T-helper 1 cell treated with Interleukin-12 subunit alpha and Interleukin-12 subunit beta and Interleukin-4 antibody, amounts not matched to agents 30 ng/mL and 1 ng/mL, for 36 hours (primary cell): Measurements from ENCODE around the gene ALK. TPM values are rescaled to one million over a fixed set of nuclear protein-coding genes. Genes with fewer than 3 reads are reported as not detected.

Experiments used
- intact Hi-C: fragments of 100-400 bp; cut with micrococcal nuclease; formaldehyde crosslinking; loops from one replicate; pipeline ENCODE4 v1.15.1; 2024
- total RNA-seq: library from RNA; stranded (reverse); gene quantifications from 2 replicates; pipeline ENCODE4 v1.2.3, GENCODE V29; 2022

The ALK gene
- total RNA-seq, 1 donor from 2014 or later: not detected

GRCh38 chr2:29182920-29183319 is 738.5 kb downstream of the ALK start:
- intact Hi-C loops: no loop called here

GRCh38 chr2:29182334-29182733 is 739.1 kb downstream of the ALK start:
- intact Hi-C loops: no loop called here

- intact Hi-C loops: no loop called here
Measured at GRCh38 chr2:29175338-29175737, 746.0 kb downstream of the ALK start.

- intact Hi-C loops: no loop called here
Measured at GRCh38 chr2:29174937-29175336, 746.4 kb downstream of the ALK start.

- intact Hi-C loops: no loop called here
Measured at GRCh38 chr2:29166242-29167039, 754.9 kb downstream of the ALK start.

GRCh38 chr2:29165362-29166241 is 755.8 kb downstream of the ALK start:
- intact Hi-C loops: no loop called here

GRCh38 chr2:29164091-29164846 is 757.1 kb downstream of the ALK start:
- intact Hi-C loops: no loop called here

- intact Hi-C loops: no loop called here
Measured at GRCh38 chr2:29162204-29162928, 759.0 kb downstream of the ALK start.

GRCh38 chr2:29160184-29160583 is 761.2 kb downstream of the ALK start:
- intact Hi-C loops: no loop called here

- intact Hi-C loops: no loop called here
Measured at GRCh38 chr2:29159125-29159524, 762.3 kb downstream of the ALK start.

- intact Hi-C loops: no loop called here
Measured at GRCh38 chr2:29157131-29157530, 764.3 kb downstream of the ALK start.

GRCh38 chr2:29155578-29155977 is 765.8 kb downstream of the ALK start:
- intact Hi-C loops: no loop called here

- intact Hi-C loops: no loop called here
Measured at GRCh38 chr2:29154610-29155009, 766.8 kb downstream of the ALK start.

- intact Hi-C loops: no loop called here
Measured at GRCh38 chr2:29147963-29148362, 773.4 kb downstream of the ALK start.

GRCh38 chr2:29146197-29146596 is 775.2 kb downstream of the ALK start:
- intact Hi-C loops: no loop called here

- intact Hi-C loops: no loop called here
Measured at GRCh38 chr2:29143657-29144056, 777.7 kb downstream of the ALK start.

Other genes starting within 250 kb of the ALK start
- 34.7 and 38.5 TPM in 2 replicates for gene YPEL5, start 225.4 kb upstream of the ALK start, total RNA-seq